Endothelial cell of umbilical vein (primary cell): Measurements from ENCODE around the gene ZNF619. TPM values are rescaled to one million over a fixed set of nuclear protein-coding genes. Genes with fewer than 3 reads are reported as not detected.

ENCODE experiments used
- BruUV-seq: library from RNA; stranded (reverse); fragments of 400-500 nt; replicated peaks from 2 replicates; lab custom pipeline; 2021; lab: Mats Ljungman, UMichigan
- CTCF ChIA-PET: fragments of 300-600, 350-600 bp; sonication (Branson Sonifier 250); formaldehyde crosslinking; loops from one replicate; lab custom pipeline; 2021; ENCODE audit warnings: antibody characterized with exemption, inconsistent platforms; lab: Charles Lee
- POLR2A ChIA-PET: fragments of 300-600, 350-600 bp; sonication (Branson Sonifier 250); formaldehyde crosslinking; loops from one replicate; lab custom pipeline; 2021; ENCODE audit warnings: antibody characterized with exemption, inconsistent platforms; lab: Charles Lee
- DNase-seq: peaks from one replicate; pipeline ENCODE4 v3.0.0-alpha.2; 2011; ENCODE audit warnings: low read depth, low spot score
- FAIRE-seq: peaks from 2 replicates; lab custom pipeline; 2011; peaks lifted over from hg19 to GRCh38; lab: Jason Lieb, UNC
- H2AFZ ChIP-seq: 2 replicates; pipeline ENCODE4 v1.6.0; 2012; ENCODE audit warnings: low read depth, low read length, control low read depth, inconsistent platforms
- H3K27ac ChIP-seq: 2 replicates; pipeline ENCODE4 v1.5.1; 2011; ENCODE audit warnings: low read depth, mild to moderate bottlenecking, control low read depth, low read length, moderate library complexity; ENCODE audit not compliant: insufficient read depth
- H3K27me3 ChIP-seq, 2 experiments: 2 replicates each; pipeline versions ENCODE4 v1.6.0 to v1.6.1; 2011; ENCODE audit warnings: low read length in 2 of 2, mixed read lengths in 1 of 2; ENCODE audit not compliant: control insufficient read depth in 2 of 2, insufficient read depth in 2 of 2
- H3K36me3 ChIP-seq, 2 experiments: 2 replicates in 1 of 2; 3 replicates in 1 of 2; pipeline ENCODE4 v1.5.1; 2011; ENCODE audit warnings: low read length in 2 of 2, mild to moderate bottlenecking in 1 of 2, moderate library complexity in 1 of 2; ENCODE audit not compliant: control insufficient read depth in 2 of 2, insufficient read depth in 2 of 2; ENCODE audit errors: extremely low read depth in 1 of 2
- H3K4me1 ChIP-seq: 3 replicates; pipeline ENCODE4 v1.5.1; 2011; ENCODE audit warnings: mild to moderate bottlenecking, low read length; ENCODE audit not compliant: control insufficient read depth, insufficient read depth; ENCODE audit errors: extremely low read depth
- H3K4me2 ChIP-seq: 2 replicates; pipeline ENCODE4 v1.6.1; 2011; ENCODE audit warnings: low read length, control low read depth, mixed read lengths; ENCODE audit not compliant: insufficient read depth
- H3K4me3 ChIP-seq, 3 experiments: fragments of 200-600 bp in 1 of 3; sonication (generic), shearing (Covaris generic) in 1 of 3; replicated peaks in 1 of 3; 2 replicates each; pipeline ENCODE4 v1.5.1; 2011 to 2016; ENCODE audit warnings: control low read depth in 3 of 3, low read length in 3 of 3, mild to moderate bottlenecking in 2 of 3, inconsistent platforms in 1 of 3, low read depth in 1 of 3, moderate library complexity in 1 of 3; ENCODE audit not compliant: insufficient read depth in 1 of 3
- H3K79me2 ChIP-seq: 2 replicates; pipeline ENCODE4 v1.6.0; 2012; ENCODE audit warnings: low read length, inconsistent platforms; ENCODE audit not compliant: control insufficient read depth, insufficient read depth
- H3K9ac ChIP-seq: replicated peaks from 2 replicates; pipeline ENCODE3; 2011; ENCODE audit warnings: low read length, control low read depth; ENCODE audit not compliant: insufficient read depth; ENCODE audit errors: extremely low read depth
- H3K9me1 ChIP-seq: replicated peaks from 3 replicates; pipeline ENCODE4 v1.6.0; 2011; ENCODE audit warnings: mild to moderate bottlenecking, low read length; ENCODE audit not compliant: control insufficient read depth, insufficient read depth; ENCODE audit errors: extremely low read depth
- H3K9me3 ChIP-seq: replicated peaks from 2 replicates; pipeline ENCODE4 v1.5.1; 2012; ENCODE audit warnings: low read length, inconsistent platforms; ENCODE audit not compliant: control insufficient read depth, insufficient read depth
- H4K20me1 ChIP-seq: replicated peaks from 2 replicates; pipeline ENCODE3; 2011; ENCODE audit warnings: mild to moderate bottlenecking, low read length; ENCODE audit not compliant: control insufficient read depth, insufficient read depth; ENCODE audit errors: extremely low read depth
- CTCF ChIP-seq, 2 donors: IDR thresholded peaks; 1 replicate in 1 of 2; 2 replicates in 1 of 2; pipeline ENCODE4 v1.5.1; 2011; ENCODE audit warnings: low read length in 2 of 2, mild to moderate bottlenecking in 2 of 2, moderate library complexity in 2 of 2, control low read depth in 1 of 2, inconsistent platforms in 1 of 2, low read depth in 1 of 2; ENCODE audit not compliant: insufficient read depth in 1 of 2; ENCODE audit errors: extremely low read depth in 1 of 2
- EZH2 ChIP-seq: IDR thresholded peaks from 2 replicates; pipeline ENCODE4 v1.6.1; 2012; ENCODE audit warnings: borderline replicate concordance, low read depth, mild to moderate bottlenecking, moderate library complexity, low read length, inconsistent platforms; ENCODE audit not compliant: severe bottlenecking
- FOS ChIP-seq: IDR thresholded peaks from 2 replicates; pipeline ENCODE4 v1.6.1; 2011; ENCODE audit warnings: mild to moderate bottlenecking, low read length, moderate library complexity, borderline replicate concordance; ENCODE audit not compliant: insufficient read depth
- GATA2 ChIP-seq: IDR thresholded peaks from 2 replicates; pipeline ENCODE4 v1.7.0; 2011; ENCODE audit warnings: low read depth, mild to moderate bottlenecking, moderate library complexity, mixed read lengths, low read length; ENCODE audit not compliant: insufficient read length, insufficient read depth
- JUN ChIP-seq: IDR thresholded peaks from 2 replicates; pipeline ENCODE4 v1.6.1; 2011; ENCODE audit warnings: borderline replicate concordance, low read depth; ENCODE audit not compliant: insufficient read length, insufficient read depth
- MAX ChIP-seq: IDR thresholded peaks from 2 replicates; pipeline ENCODE4 v1.6.1; 2011; ENCODE audit not compliant: insufficient read depth, insufficient read length
- MYC ChIP-seq: IDR thresholded peaks from one replicate; pipeline ENCODE4 v1.6.1; 2011; ENCODE audit warnings: mild to moderate bottlenecking, low read depth, low read length
- POLR2A ChIP-seq: IDR thresholded peaks from 2 replicates; pipeline ENCODE4 v1.6.1; 2012; ENCODE audit warnings: low read depth, mild to moderate bottlenecking, control low read depth, low read length
- POLR2AphosphoS5 ChIP-seq: IDR thresholded peaks from 2 replicates; pipeline ENCODE4 v1.6.1; 2012; ENCODE audit warnings: low read depth, mild to moderate bottlenecking, control low read depth, low read length, moderate library complexity; ENCODE audit not compliant: insufficient read depth
- dilution Hi-C: fragments of 300-500 bp; cut with MboI; formaldehyde crosslinking; loops from one replicate; pipeline ENCODE4 v1.15.0; 2019; ENCODE audit warnings: low sequenced_read_pairs; ENCODE audit not compliant: extremely low pct_ligation_motif_present
- intact Hi-C: fragments of 100-400 bp; cut with micrococcal nuclease; formaldehyde crosslinking; loops from one replicate; pipeline ENCODE4 v1.10.0; 2022
- polyA plus RNA-seq, 4 experiments: library from polyadenylated mRNA; depleted of rRNA in 3 of 4; stranded (reverse) in 3 of 4; unstranded in 1 of 4; fragments of >200 nt; gene quantifications; 2 replicates each; pipeline versions ENCODE4 v1.2.1 to v1.2.3, GENCODE V29; 2011 to 2012; ENCODE audit warnings: missing spikeins in 1 of 4
- total RNA-seq: library from RNA; stranded (reverse); gene quantifications from 2 replicates; pipeline ENCODE4 v1.2.3, GENCODE V29; 2021

Gene ZNF619
- total and polyA plus RNA-seq, 2 donors (not counting 3 experiments of a cell fraction or from before 2014, with no cell fraction given) = 2.3 to 7.2 TPM

GRCh38 chr3:40453933-40454332, 23.0 kb upstream of the ZNF619 start:
- no peaks in the 10 kb centered on the region for H3K27me3 ChIP-seq
- ChIA-PET POLR2A (no interaction called here), CTCF (interaction anchor here (1.3 to 1.4 kb wide), 2 partner anchors 24 to 70 kb away, joined by 3 to 4 read pairs; no protein-coding TSS in a partner anchor)
- H3K4me1 ChIP-seq = peaks cover 15% of the 10 kb centered on the region
- H4K20me1 ChIP-seq = peaks cover 4% of the 10 kb centered on the region
- no peak for TF ChIP-seq CTCF (IDR thresholded peaks at IDR 0.05; ENCODE audit: extremely low read depth in 1 of 2, insufficient read depth in 1 of 2, low read depth in 1 of 2, low read length in 2 of 2)
- TF ChIP-seq POLR2AphosphoS5 = no peak
- FAIRE-seq (no peak), DNase-seq (no peak)
- peak overlapping the region; percentile 87 for H3K4me2 ChIP-seq
- no peaks in the 10 kb centered on the region for H3K9me3 ChIP-seq
- peaks cover 0 to 4% of the 10 kb centered on the region in 2 experiments for H3K36me3 ChIP-seq
- dilution Hi-C loops = no loop called here
- no peak overlapping the region for H2AFZ ChIP-seq
- no peak overlapping the region for H3K27ac ChIP-seq
- no peaks in the 10 kb centered on the region for H3K9me1 ChIP-seq
- no peak overlapping the region for H3K4me3 ChIP-seq
- peaks cover 17% of the 10 kb centered on the region for H3K79me2 ChIP-seq
- H3K9ac ChIP-seq = no peak overlapping the region
- intact Hi-C loops = loop anchor here (1.0 to 10.0 kb wide), 7 partner anchors 23 to 1069 kb away; partner anchors contain the start of genes EIF1B, SLC25A38, ZNF619 and ZNF621
- BruUV-seq = no TSS peak

- POLR2A ChIA-PET = no interaction called here
- TF ChIP-seq POLR2AphosphoS5 (no peak), POLR2A (no peak), MYC (no peak), JUN (no peak), CTCF (IDR thresholded peaks at IDR 0.05; ENCODE audit: extremely low read depth in 1 of 2, insufficient read depth in 1 of 2, low read depth in 1 of 2, low read length in 2 of 2) (no peak), GATA2 (no peak), FOS (no peak), MAX (no peak), EZH2 (no peak)
- Histone ChIP-seq H3K4me1 (peaks cover 15% of the 10 kb centered on the region), H3K36me3 (peaks cover 0 to 4% of the 10 kb centered on the region in 2 experiments), H3K9me1 (no peaks in the 10 kb centered on the region), H3K9ac (no peak overlapping the region), H3K4me3 (no peak overlapping the region), H2AFZ (no peak overlapping the region), H3K79me2 (peaks cover 28% of the 10 kb centered on the region), H3K27me3 (no peaks in the 10 kb centered on the region), H3K4me2 (no peak overlapping the region), H3K9me3 (no peaks in the 10 kb centered on the region), H3K27ac (no peak overlapping the region), H4K20me1 (peaks cover 4% of the 10 kb centered on the region)
- intact Hi-C loops (loop anchor here (10.0 kb wide), 1 partner anchor 1071 kb away; the partner anchor contains the start of gene SLC25A38), dilution Hi-C loops (no loop called here)
- CTCF ChIA-PET = interaction anchor here (1.1 kb wide), 1 partner anchor 51 kb away, joined by 3 read pairs; the partner anchor contains the start of gene ZNF620
- no TSS peak for BruUV-seq
- FAIRE-seq (no peak), DNase-seq (no peak)
Observed at GRCh38 chr3:40455328-40455727, 21.6 kb upstream of the ZNF619 start.
